Loucy (cell line): ENCODE data around the gene SLC25A13.

Source experiments
- H2AFZ ChIP-seq: fragments of 200-600 bp; sonication (generic); 2 replicates; pipeline ENCODE4 v1.6.0; 2016; ENCODE audit warnings: antibody characterized with exemption, mild to moderate bottlenecking, low read length, moderate library complexity
- H3F3A ChIP-seq: fragments of 200-600 bp; 2 replicates; pipeline ENCODE4 v1.6.0; 2016; ENCODE audit warnings: antibody characterized with exemption, low read depth, mild to moderate bottlenecking
- H3K27me3 ChIP-seq: fragments of 200-600 bp; sonication (generic); 2 replicates; pipeline ENCODE4 v1.6.1; 2014; ENCODE audit warnings: low read length, mild to moderate bottlenecking; ENCODE audit not compliant: insufficient read depth, poor library complexity, severe bottlenecking
- H3K36me3 ChIP-seq: fragments of 200-600 bp; sonication (generic); 2 replicates; pipeline ENCODE4 v1.6.1; 2016; ENCODE audit warnings: low read length; ENCODE audit not compliant: insufficient read depth
- H3K4me1 ChIP-seq: fragments of 200-600 bp; sonication (generic); 2 replicates; pipeline ENCODE4 v1.5.1; 2014; ENCODE audit warnings: low read length, mild to moderate bottlenecking; ENCODE audit not compliant: insufficient read depth, poor library complexity, severe bottlenecking
- H3K4me2 ChIP-seq: fragments of 200-600 bp; sonication (generic); 2 replicates; pipeline ENCODE4 v1.6.0; 2014; ENCODE audit warnings: antibody characterized with exemption, low read length, low read depth, mild to moderate bottlenecking; ENCODE audit not compliant: poor library complexity, severe bottlenecking
- H3K4me3 ChIP-seq: fragments of 200-600 bp; sonication (generic); 2 replicates; pipeline ENCODE4 v1.5.1; 2014; ENCODE audit warnings: low read length, mild to moderate bottlenecking, mixed read lengths; ENCODE audit not compliant: poor library complexity, severe bottlenecking
- H3K79me2 ChIP-seq: fragments of 200-600 bp; sonication (generic); 2 replicates; pipeline ENCODE4 v1.6.1; 2014; ENCODE audit warnings: low read length; ENCODE audit not compliant: insufficient read depth
- H3K9ac ChIP-seq: fragments of 200-600 bp; sonication (generic); 2 replicates; pipeline ENCODE4 v1.6.0; 2014; ENCODE audit warnings: mild to moderate bottlenecking, low read depth, low read length, moderate library complexity; ENCODE audit not compliant: poor library complexity, severe bottlenecking
- H3K9me2 ChIP-seq: fragments of 200-600 bp; sonication (generic); replicated peaks from 2 replicates; pipeline ENCODE4 v1.6.1; 2016; ENCODE audit warnings: low read depth, low read length, mixed read lengths
- H3K9me3 ChIP-seq: fragments of 200-600 bp; sonication (generic); 2 replicates; pipeline ENCODE4 v1.6.1; 2014; ENCODE audit warnings: mild to moderate bottlenecking, antibody characterized with exemption, low read length, low read depth; ENCODE audit not compliant: insufficient read depth
- H4K20me1 ChIP-seq: fragments of 200-600 bp; sonication (generic); 2 replicates; pipeline ENCODE4 v1.6.0; 2014; ENCODE audit warnings: antibody characterized with exemption, low read length, mild to moderate bottlenecking; ENCODE audit not compliant: insufficient read depth, poor library complexity, severe bottlenecking
- EZH2phosphoT487 ChIP-seq: fragments of 200-600 bp; IDR thresholded peaks from 2 replicates; pipeline ENCODE4 v1.6.1; 2018; ENCODE audit warnings: antibody characterized with exemption, mild to moderate bottlenecking, moderate library complexity, borderline replicate concordance
- TF ChIP-seq, protein P1 (sequence below): fragments of 200-600 bp; sonication (generic); conservative IDR thresholded peaks from 2 replicates; pipeline ENCODE4 v1.5.1; 2014; ENCODE audit warnings: mild to moderate bottlenecking, antibody characterized with exemption, low read length

Gene SLC25A13

DNA sequence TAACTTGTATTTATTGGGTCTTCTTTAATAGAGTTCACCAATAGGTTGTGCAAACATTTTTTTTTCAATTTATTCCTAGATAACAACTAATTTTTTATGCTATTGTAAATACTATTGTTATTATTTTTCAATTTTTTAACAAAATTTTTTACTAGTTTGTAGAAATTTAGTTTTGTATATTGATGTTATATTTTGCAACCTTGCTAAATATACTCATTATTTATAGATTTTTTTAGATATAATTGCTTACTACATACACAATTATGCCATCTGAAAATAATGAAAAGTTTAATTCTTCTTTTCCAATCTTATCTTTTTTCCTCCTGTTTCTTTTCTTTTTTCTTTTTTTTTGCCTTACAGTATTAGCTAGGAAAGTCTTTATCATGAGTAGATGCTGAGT lies 216.9 kb downstream of the SLC25A13 start:
- H3F3A ChIP-seq, result no peaks in the 10 kb centered on the region
- no peak overlapping the region for H3K4me2 ChIP-seq
- no peaks in the 10 kb centered on the region for H4K20me1 ChIP-seq
- TF ChIP-seq EZH2phosphoT487, result no peak
- TF ChIP-seq, protein P1, sequence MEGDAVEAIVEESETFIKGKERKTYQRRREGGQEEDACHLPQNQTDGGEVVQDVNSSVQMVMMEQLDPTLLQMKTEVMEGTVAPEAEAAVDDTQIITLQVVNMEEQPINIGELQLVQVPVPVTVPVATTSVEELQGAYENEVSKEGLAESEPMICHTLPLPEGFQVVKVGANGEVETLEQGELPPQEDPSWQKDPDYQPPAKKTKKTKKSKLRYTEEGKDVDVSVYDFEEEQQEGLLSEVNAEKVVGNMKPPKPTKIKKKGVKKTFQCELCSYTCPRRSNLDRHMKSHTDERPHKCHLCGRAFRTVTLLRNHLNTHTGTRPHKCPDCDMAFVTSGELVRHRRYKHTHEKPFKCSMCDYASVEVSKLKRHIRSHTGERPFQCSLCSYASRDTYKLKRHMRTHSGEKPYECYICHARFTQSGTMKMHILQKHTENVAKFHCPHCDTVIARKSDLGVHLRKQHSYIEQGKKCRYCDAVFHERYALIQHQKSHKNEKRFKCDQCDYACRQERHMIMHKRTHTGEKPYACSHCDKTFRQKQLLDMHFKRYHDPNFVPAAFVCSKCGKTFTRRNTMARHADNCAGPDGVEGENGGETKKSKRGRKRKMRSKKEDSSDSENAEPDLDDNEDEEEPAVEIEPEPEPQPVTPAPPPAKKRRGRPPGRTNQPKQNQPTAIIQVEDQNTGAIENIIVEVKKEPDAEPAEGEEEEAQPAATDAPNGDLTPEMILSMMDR, result no peak
- no peaks in the 10 kb centered on the region for H3K9me2 ChIP-seq
- no peak overlapping the region for H2AFZ ChIP-seq
- H3K4me1 ChIP-seq, result peaks cover 9% of the 10 kb centered on the region
- no peaks in the 10 kb centered on the region for H3K9me3 ChIP-seq
- no peak overlapping the region for H3K4me3 ChIP-seq
- H3K27me3 ChIP-seq, result peaks cover 8% of the 10 kb centered on the region
- no peaks in the 10 kb centered on the region for H3K36me3 ChIP-seq
- H3K79me2 ChIP-seq, result no peaks in the 10 kb centered on the region
- no peak overlapping the region for H3K9ac ChIP-seq

DNA sequence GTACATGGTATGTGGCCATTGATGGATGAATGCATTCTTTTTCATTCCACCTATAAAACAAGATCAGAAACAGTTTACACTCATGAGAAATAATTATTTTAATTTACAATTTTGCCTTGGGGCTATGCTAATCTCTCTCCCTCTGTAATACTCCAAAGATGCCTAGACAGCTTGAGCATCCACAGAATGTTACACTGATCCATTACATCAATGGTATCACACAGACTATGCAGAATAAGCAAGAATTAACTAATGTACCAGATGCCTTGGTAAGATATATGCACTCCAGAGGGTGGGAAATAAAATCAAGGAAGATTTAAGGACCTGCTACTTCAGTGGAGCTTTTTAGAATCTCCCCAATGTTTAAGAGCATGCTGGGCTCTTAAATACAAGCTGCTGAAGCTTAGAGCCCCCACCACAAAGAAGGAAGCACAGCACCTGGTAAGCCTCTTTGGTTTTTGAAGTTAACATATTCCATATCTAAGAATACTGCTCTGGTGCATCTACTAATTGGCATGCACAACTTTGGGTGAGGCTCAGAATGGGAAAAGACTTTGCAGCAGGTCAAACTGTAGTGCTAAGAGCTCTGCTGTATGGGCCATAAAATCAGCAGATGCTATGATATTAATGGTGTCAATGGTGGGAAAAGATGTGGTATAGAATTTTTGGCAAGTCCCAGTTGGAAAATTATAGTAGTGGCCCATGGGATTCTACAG lies 219.6 kb downstream of the SLC25A13 start:
- H3K27me3 ChIP-seq, result peaks cover 8% of the 10 kb centered on the region
- no peak overlapping the region for H2AFZ ChIP-seq
- no peak overlapping the region for H3K9ac ChIP-seq
- TF ChIP-seq, protein P1, result no peak
- TF ChIP-seq EZH2phosphoT487, result no peak
- no peak overlapping the region for H3K4me3 ChIP-seq
- H3K9me3 ChIP-seq, result no peaks in the 10 kb centered on the region
- no peaks in the 10 kb centered on the region for H3F3A ChIP-seq
- no peaks in the 10 kb centered on the region for H4K20me1 ChIP-seq
- no peak overlapping the region for H3K4me2 ChIP-seq
- H3K79me2 ChIP-seq, result no peaks in the 10 kb centered on the region
- H3K4me1 ChIP-seq, result peaks cover 9% of the 10 kb centered on the region
- H3K36me3 ChIP-seq, result no peaks in the 10 kb centered on the region
- no peaks in the 10 kb centered on the region for H3K9me2 ChIP-seq

DNA sequence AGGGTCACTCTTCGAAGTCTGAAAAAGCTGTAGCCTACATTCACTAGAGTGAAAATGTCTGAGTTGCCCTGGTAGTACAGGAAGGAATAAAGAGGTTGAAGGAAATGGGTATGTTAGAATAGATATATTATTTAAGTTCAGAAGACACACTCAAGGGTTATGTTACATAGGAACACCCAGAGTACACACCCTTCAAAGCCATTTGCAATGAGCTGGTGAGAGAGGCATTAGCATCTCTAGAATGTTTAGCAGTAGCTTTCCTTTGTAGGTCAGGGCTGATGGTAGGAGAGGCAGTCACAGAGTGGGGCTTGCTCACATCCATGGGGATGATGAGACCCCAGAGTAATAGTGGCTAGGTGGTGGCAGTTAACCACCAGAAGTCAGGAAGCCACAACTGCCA lies 221.2 kb downstream of the SLC25A13 start:
- no peaks in the 10 kb centered on the region for H3K36me3 ChIP-seq
- H3F3A ChIP-seq, result no peaks in the 10 kb centered on the region
- H3K4me1 ChIP-seq, result peaks cover 9% of the 10 kb centered on the region
- no peaks in the 10 kb centered on the region for H3K9me3 ChIP-seq
- TF ChIP-seq EZH2phosphoT487, result no peak
- TF ChIP-seq, protein P1, result no peak
- no peak overlapping the region for H3K4me3 ChIP-seq
- no peaks in the 10 kb centered on the region for H3K9me2 ChIP-seq
- H3K27me3 ChIP-seq, result peaks cover 8% of the 10 kb centered on the region
- no peak overlapping the region for H3K4me2 ChIP-seq
- no peaks in the 10 kb centered on the region for H4K20me1 ChIP-seq
- no peaks in the 10 kb centered on the region for H3K79me2 ChIP-seq
- H3K9ac ChIP-seq, result no peak overlapping the region
- H2AFZ ChIP-seq, result no peak overlapping the region
